ENCODE results near the gene PARVA.
A peak's percentile ranks its signal among the peaks of the same experiment; 100 is the strongest.

The PARVA gene

GRCh38 chr11:12376259-12377081 lies 901 bp upstream of the PARVA start:
- DNase-seq, result peak in 1 of 3 donors; percentile 1

GRCh38 chr11:12377824-12378593 lies 638 bp downstream of the PARVA start:
- peak; percentile 8 to 48 (median 18) for DNase-seq

GRCh38 chr11:12380565-12381325 lies 3.4 kb downstream of the PARVA start:
- no peak for DNase-seq

GRCh38 chr11:12381875-12382274 lies 4.5 kb downstream of the PARVA start:
- DNase-seq, result no peak

GRCh38 chr11:12382451-12382850 lies 5.1 kb downstream of the PARVA start:
- no peak for DNase-seq

GRCh38 chr11:12386309-12386708 lies 8.9 kb downstream of the PARVA start:
- no peak for DNase-seq

- no peak for DNase-seq
Observed at GRCh38 chr11:12386745-12387144, 9.4 kb downstream of the PARVA start.

- DNase-seq, result no peak
Observed at GRCh38 chr11:12388173-12388572, 10.8 kb downstream of the PARVA start.

- no peak for DNase-seq
Observed at GRCh38 chr11:12388939-12389670, 11.7 kb downstream of the PARVA start.

GRCh38 chr11:12389676-12390657 lies 12.6 kb downstream of the PARVA start:
- DNase-seq, result no peak

GRCh38 chr11:12390687-12391110 lies 13.3 kb downstream of the PARVA start:
- DNase-seq, result no peak

GRCh38 chr11:12392672-12393071 lies 15.3 kb downstream of the PARVA start:
- no peak for DNase-seq

GRCh38 chr11:12393691-12394090 lies 16.3 kb downstream of the PARVA start:
- no peak for DNase-seq

GRCh38 chr11:12394601-12395000 lies 17.2 kb downstream of the PARVA start:
- DNase-seq, result no peak

- DNase-seq, result no peak
Observed at GRCh38 chr11:12395333-12395732, 18.0 kb downstream of the PARVA start.

- DNase-seq, result no peak
Observed at GRCh38 chr11:12397931-12398334, 20.6 kb downstream of the PARVA start.

- no peak for DNase-seq
Observed at GRCh38 chr11:12399355-12399754, 22.0 kb downstream of the PARVA start.

- DNase-seq, result no peak
Observed at GRCh38 chr11:12402025-12402424, 24.7 kb downstream of the PARVA start.

- no peak for DNase-seq
Observed at GRCh38 chr11:12402691-12403120, 25.3 kb downstream of the PARVA start.

GRCh38 chr11:12403122-12403996 lies 26.0 kb downstream of the PARVA start:
- DNase-seq, result no peak

All from suppressor macrophage treated with lipopolysaccharide for 1 hour (primary cell).